Mucosa of stomach (tissue), 1 donor: ENCODE results near the gene C15orf40.
"Not testable (repeated sequence)": the region's sequence is repeated elsewhere in the genome, so short reads cannot be mapped to it uniquely, and the experiment has no call there.

Experiments
- H3K27me3 ChIP-seq: one replicate; pipeline ENCODE4 v1.7.0; 2013; ENCODE audit warnings: mild to moderate bottlenecking, low read length; ENCODE audit not compliant: control insufficient read depth, insufficient read depth
- H3K36me3 ChIP-seq: one replicate; pipeline ENCODE4 v1.7.0; 2013; ENCODE audit warnings: low read length; ENCODE audit not compliant: control insufficient read depth, insufficient read depth
- H3K4me1 ChIP-seq: one replicate; pipeline ENCODE4 v1.7.0; 2013; ENCODE audit warnings: mild to moderate bottlenecking, low read length; ENCODE audit not compliant: control insufficient read depth, insufficient read depth
- H3K4me3 ChIP-seq: one replicate; pipeline ENCODE4 v1.7.0; 2013; ENCODE audit warnings: low read length
- H3K9ac ChIP-seq: one replicate; pipeline ENCODE4 v1.7.0; 2013; ENCODE audit warnings: mild to moderate bottlenecking, low read length, moderate library complexity
- H3K9me3 ChIP-seq: one replicate; pipeline ENCODE4 v1.7.0; 2013; ENCODE audit warnings: mild to moderate bottlenecking, low read length, moderate library complexity; ENCODE audit not compliant: control insufficient read depth
- donor health status: Pancreatic carcinoma.

Gene C15orf40

GRCh38 chr15:83015361-83015760 lies 3.9 kb upstream of the C15orf40 start:
- Histone ChIP-seq H3K27me3 (no peaks in the 10 kb centered on the region), H3K4me3 (no peak overlapping the region), H3K9ac (no peak overlapping the region), H3K9me3 (no peaks in the 10 kb centered on the region), H3K4me1 (peaks cover 15% of the 10 kb centered on the region), H3K36me3 (peaks cover 3% of the 10 kb centered on the region)

GRCh38 chr15:83014205-83014653 lies 2.8 kb upstream of the C15orf40 start:
- Histone ChIP-seq H3K9me3 (no peaks in the 10 kb centered on the region), H3K4me3 (no peak overlapping the region), H3K4me1 (peaks cover 22% of the 10 kb centered on the region), H3K36me3 (no peaks in the 10 kb centered on the region), H3K27me3 (no peaks in the 10 kb centered on the region), H3K9ac (no peak overlapping the region)

GRCh38 chr15:83012636-83013035 lies 1.2 kb upstream of the C15orf40 start:
- no peaks in the 10 kb centered on the region for H3K36me3 ChIP-seq
- no peaks in the 10 kb centered on the region for H3K9me3 ChIP-seq
- peak overlapping the region; percentile 65 for H3K9ac ChIP-seq
- peaks cover 24% of the 10 kb centered on the region for H3K4me1 ChIP-seq
- H3K27me3 ChIP-seq: no peaks in the 10 kb centered on the region
- H3K4me3 ChIP-seq: no peak overlapping the region

- Histone ChIP-seq H3K27me3 (no peaks in the 10 kb centered on the region), H3K9me3 (no peaks in the 10 kb centered on the region), H3K4me3 (peak overlapping the region; percentile 68), H3K4me1 (peaks cover 24% of the 10 kb centered on the region), H3K36me3 (no peaks in the 10 kb centered on the region), H3K9ac (peak overlapping the region; percentile 65)
Measured at GRCh38 chr15:83012076-83012426, 612 bp upstream of the C15orf40 start.

DNA sequence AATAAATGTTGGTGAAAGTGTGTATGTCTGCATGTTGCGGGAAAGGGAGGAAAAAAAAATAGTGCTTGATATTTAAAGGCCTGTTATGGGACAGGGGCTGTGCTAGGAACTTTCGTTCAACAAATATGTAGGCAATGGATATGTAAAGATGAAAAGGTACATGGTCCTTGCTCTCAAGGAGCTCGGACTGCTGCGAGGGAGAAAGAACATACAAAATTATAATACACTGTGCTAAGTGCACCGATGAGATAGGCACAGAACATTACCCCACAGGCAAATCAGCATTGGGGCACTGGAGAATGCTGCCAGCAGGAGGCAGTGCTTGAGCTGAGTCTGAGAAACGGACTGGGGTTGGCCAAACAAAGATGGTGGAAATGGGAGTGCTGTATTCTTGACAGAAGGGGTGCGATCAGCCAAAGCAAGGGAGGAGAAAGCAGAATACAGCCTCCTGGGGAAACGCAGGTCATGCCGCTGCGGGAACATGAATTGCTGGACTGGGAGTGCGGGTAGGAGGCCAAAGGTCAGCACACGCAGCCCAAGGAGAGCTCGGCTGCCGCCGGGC lies 649 bp downstream of the C15orf40 start:
- Histone ChIP-seq H3K9ac (peak overlapping the region; percentile 65), H3K27me3 (no peaks in the 10 kb centered on the region), H3K4me1 (peaks cover 24% of the 10 kb centered on the region), H3K4me3 (peak overlapping the region; percentile 68), H3K9me3 (no peaks in the 10 kb centered on the region), H3K36me3 (no peaks in the 10 kb centered on the region)

DNA sequence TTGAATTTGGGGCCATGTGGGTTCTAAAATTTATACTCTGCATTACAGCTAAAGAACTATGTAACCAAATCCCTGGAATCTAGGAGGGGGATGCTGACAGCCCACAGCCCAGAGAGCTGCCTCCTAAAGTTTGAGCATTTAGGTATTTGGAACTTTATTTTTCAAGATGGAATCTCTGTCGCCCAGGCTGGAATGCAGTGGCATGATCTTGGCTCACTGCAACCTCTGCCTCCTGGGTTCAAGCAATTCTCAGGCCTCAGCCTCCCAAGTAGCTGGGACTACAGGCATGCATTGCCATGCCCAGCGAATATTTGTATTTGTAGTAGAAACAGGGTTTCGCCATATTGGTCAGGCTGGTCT lies 10.8 kb downstream of the C15orf40 start:
- not testable (repeated sequence) for H3K4me3 ChIP-seq, H3K36me3 ChIP-seq, H3K4me1 ChIP-seq, H3K27me3 ChIP-seq, H3K9ac ChIP-seq, H3K9me3 ChIP-seq

- Histone ChIP-seq H3K4me1 (no peaks in the 10 kb centered on the region), H3K36me3 (no peaks in the 10 kb centered on the region), H3K27me3 (no peaks in the 10 kb centered on the region), H3K9ac (peak overlapping the region; percentile 42), H3K4me3 (peak overlapping the region; percentile 54), H3K9me3 (no peaks in the 10 kb centered on the region)
Measured at GRCh38 chr15:82999905-83000671, 11.4 kb downstream of the C15orf40 start.

DNA sequence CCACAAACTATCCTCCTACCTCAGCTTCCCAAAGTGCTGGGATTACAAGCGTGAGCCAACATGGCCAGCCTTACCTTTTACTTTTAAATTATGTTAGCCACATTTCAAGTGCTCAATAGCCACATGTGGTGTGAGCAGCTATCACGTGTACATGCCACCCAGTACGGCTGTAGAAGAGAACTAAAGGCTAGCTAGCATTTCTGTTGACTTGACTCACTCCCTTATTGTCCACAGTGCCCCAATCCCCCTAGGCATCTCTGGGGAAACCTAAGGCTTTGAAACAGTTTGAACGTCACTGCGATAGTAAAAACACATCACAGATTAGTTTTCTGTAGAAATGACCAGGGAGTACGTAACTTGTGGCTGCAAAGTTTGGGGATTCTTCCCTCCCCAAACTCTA lies 12.0 kb downstream of the C15orf40 start:
- H3K4me3 ChIP-seq: no peak overlapping the region
- H3K36me3 ChIP-seq: no peaks in the 10 kb centered on the region
- no peak overlapping the region for H3K9ac ChIP-seq
- H3K9me3 ChIP-seq: no peaks in the 10 kb centered on the region
- no peaks in the 10 kb centered on the region for H3K27me3 ChIP-seq
- H3K4me1 ChIP-seq: no peaks in the 10 kb centered on the region

- Histone ChIP-seq H3K27me3 (no peaks in the 10 kb centered on the region), H3K4me1 (no peaks in the 10 kb centered on the region), H3K36me3 (no peaks in the 10 kb centered on the region), H3K9ac (no peak overlapping the region), H3K9me3 (no peaks in the 10 kb centered on the region), H3K4me3 (no peak overlapping the region)
Measured at GRCh38 chr15:82995938-82996337, 15.5 kb downstream of the C15orf40 start.

DNA sequence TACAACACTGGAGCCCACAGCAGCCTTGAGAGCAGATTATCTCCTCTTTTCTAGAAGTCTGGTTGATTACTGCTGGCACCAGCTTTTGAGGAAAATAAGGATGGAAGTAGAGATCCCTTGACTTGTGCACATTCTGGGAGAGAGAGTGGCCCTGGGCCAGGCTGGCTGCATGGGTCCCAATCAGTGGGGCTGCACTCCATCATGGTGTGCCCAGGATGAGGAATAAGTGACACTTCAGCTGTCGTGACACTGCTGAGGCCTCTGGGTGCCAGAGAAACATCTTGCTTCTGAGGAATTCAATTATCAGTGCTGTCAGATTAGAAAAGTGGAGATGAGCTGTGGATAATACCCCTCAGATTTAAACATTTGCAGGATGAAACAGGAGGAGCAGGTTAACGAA lies 16.4 kb downstream of the C15orf40 start:
- Histone ChIP-seq H3K9ac (no peak overlapping the region), H3K9me3 (no peaks in the 10 kb centered on the region), H3K36me3 (no peaks in the 10 kb centered on the region), H3K4me1 (no peaks in the 10 kb centered on the region), H3K27me3 (no peaks in the 10 kb centered on the region), H3K4me3 (no peak overlapping the region)

DNA sequence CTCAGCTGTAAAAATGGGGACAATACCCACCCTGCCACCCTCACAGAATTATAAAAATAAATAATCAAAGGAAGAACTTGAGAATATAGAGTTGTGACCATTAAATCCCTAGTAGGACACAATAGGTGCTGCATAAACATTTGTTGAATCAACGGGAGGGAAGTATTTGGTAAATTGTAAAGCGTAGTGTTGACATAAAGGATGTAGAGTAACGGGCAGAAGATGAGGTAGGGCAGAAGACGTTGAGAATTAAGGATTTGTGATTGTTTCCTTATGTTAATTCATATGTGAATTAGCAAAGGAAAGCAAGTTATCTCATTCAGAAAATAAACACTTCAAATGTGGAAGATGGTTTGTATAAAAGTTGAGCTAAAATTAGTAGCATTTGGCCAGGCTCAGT lies 18.3 kb downstream of the C15orf40 start:
- H3K4me3 ChIP-seq: no peak overlapping the region
- H3K27me3 ChIP-seq: no peaks in the 10 kb centered on the region
- no peaks in the 10 kb centered on the region for H3K4me1 ChIP-seq
- no peaks in the 10 kb centered on the region for H3K9me3 ChIP-seq
- no peak overlapping the region for H3K9ac ChIP-seq
- H3K36me3 ChIP-seq: no peaks in the 10 kb centered on the region

GRCh38 chr15:82992436-82992998 lies 18.9 kb downstream of the C15orf40 start:
- Histone ChIP-seq H3K9ac (no peak overlapping the region), H3K4me1 (no peaks in the 10 kb centered on the region), H3K27me3 (no peaks in the 10 kb centered on the region), H3K4me3 (no peak overlapping the region), H3K36me3 (no peaks in the 10 kb centered on the region), H3K9me3 (no peaks in the 10 kb centered on the region)
